ENCODE measurements around the gene ULK4.

GRCh38 chr3:41651718-41652117 lies 310.2 kb downstream of the ULK4 start:
- TF ChIP-seq CBX5 (IDR thresholded peaks at IDR 0.05; ENCODE audit: low read depth, low read length) (no peak), TAF1 (IDR thresholded peaks at IDR 0.05; ENCODE audit: low read depth, low read length) (no peak), MAX (IDR thresholded peaks at IDR 0.05) (no peak), TCF12 (IDR thresholded peaks at IDR 0.05; ENCODE audit: low read depth, low read length) (no peak), HDAC2 (IDR thresholded peaks at IDR 0.05; ENCODE audit: borderline replicate concordance in 1 of 2, low read depth in 2 of 2, low read length in 2 of 2) (no peak), POLR2A (IDR thresholded peaks at IDR 0.05; ENCODE audit: control extremely low read depth in 1 of 2, low read depth in 2 of 2, low read length in 2 of 2) (no peak), EZH2 (IDR thresholded peaks at IDR 0.05; ENCODE audit: low read depth, low read length, severe bottlenecking) (no peak)
- TF ChIP-seq, protein P1, sequence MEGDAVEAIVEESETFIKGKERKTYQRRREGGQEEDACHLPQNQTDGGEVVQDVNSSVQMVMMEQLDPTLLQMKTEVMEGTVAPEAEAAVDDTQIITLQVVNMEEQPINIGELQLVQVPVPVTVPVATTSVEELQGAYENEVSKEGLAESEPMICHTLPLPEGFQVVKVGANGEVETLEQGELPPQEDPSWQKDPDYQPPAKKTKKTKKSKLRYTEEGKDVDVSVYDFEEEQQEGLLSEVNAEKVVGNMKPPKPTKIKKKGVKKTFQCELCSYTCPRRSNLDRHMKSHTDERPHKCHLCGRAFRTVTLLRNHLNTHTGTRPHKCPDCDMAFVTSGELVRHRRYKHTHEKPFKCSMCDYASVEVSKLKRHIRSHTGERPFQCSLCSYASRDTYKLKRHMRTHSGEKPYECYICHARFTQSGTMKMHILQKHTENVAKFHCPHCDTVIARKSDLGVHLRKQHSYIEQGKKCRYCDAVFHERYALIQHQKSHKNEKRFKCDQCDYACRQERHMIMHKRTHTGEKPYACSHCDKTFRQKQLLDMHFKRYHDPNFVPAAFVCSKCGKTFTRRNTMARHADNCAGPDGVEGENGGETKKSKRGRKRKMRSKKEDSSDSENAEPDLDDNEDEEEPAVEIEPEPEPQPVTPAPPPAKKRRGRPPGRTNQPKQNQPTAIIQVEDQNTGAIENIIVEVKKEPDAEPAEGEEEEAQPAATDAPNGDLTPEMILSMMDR (IDR thresholded peaks at IDR 0.05; ENCODE audit: control extremely low read depth in 1 of 3, insufficient read depth in 1 of 3, low read depth in 1 of 3, low read length in 3 of 3): no peak

Data from H1 (cell line).